ENCODE data around the gene GNAS-AS1. TPM values are rescaled to one million over a fixed set of nuclear protein-coding genes. Genes with fewer than 3 reads are reported as not detected.

GNAS-AS1 gene
- total and polyA plus RNA-seq, 2 donors (not counting 1 experiment from before 2014, with no cell fraction given) = 1.5 TPM; not detected in 1

GRCh38 chr20:58788896-58789544 lies 61.7 kb downstream of the GNAS-AS1 start:
- Histone ChIP-seq H3K4me3 (ENCODE audit: control extremely low read depth in 1 of 5, extremely low read depth in 1 of 5, insufficient read depth in 1 of 5, low read depth in 2 of 5, low read length in 4 of 5) (no peak overlapping the region), H2AFZ (ENCODE audit: insufficient read depth, low read depth, low read length, poor library complexity, severe bottlenecking) (no peak overlapping the region), H3K36me3 (replicated peaks in 1 of 2; ENCODE audit: control extremely low read depth in 1 of 2, control insufficient read depth in 1 of 2, extremely low read depth in 1 of 2, insufficient read depth in 2 of 2, low read length in 1 of 2) (no peaks in the 10 kb centered on the region), H3K79me2 (ENCODE audit: control insufficient read depth, insufficient read depth, low read length) (no peaks in the 10 kb centered on the region), H3K27ac (ENCODE audit: low read length in 2 of 2) (no peak overlapping the region), H3K4me1 (ENCODE audit: control insufficient read depth in 2 of 2, insufficient read depth in 2 of 2, low read length in 2 of 2) (no peaks in the 10 kb centered on the region), H3K9ac (ENCODE audit: low read length) (no peak overlapping the region), H3K27me3 (replicated peaks in 1 of 4; ENCODE audit: control extremely low read depth in 1 of 4, control insufficient read depth in 3 of 4, insufficient read depth in 4 of 4, low read length in 3 of 4) (peaks cover 0 to 8% (median 0%) of the 10 kb centered on the region in 4 experiments), H3K9me3 (ENCODE audit: control extremely low read depth in 1 of 3, control insufficient read depth in 2 of 3, insufficient read depth in 1 of 3, low read length in 2 of 3) (peaks cover 0 to 5% (median 0%) of the 10 kb centered on the region in 3 donors), H3K4me2 (replicated peaks; ENCODE audit: low read depth, low read length, poor library complexity, severe bottlenecking) (no peak overlapping the region), H4K20me1 (ENCODE audit: control insufficient read depth, insufficient read depth, low read length, poor library complexity, severe bottlenecking) (no peaks in the 10 kb centered on the region)
- Mint-ChIP-seq H3K27ac (no peak overlapping the region), H3K4me1 (no peaks in the 10 kb centered on the region), H3K27me3 (peaks cover 30% of the 10 kb centered on the region), H3K4me3 (no peak overlapping the region), H3K9me3 (ENCODE audit: insufficient read depth) (no peaks in the 10 kb centered on the region)
- POLR2A ChIA-PET = no interaction called here
- no peak for ATAC-seq (ENCODE audit: low read depth)
- intact Hi-C loops (cut with micrococcal nuclease) = no loop called here
- CTCF ChIA-PET = no interaction called here
- 76% methylated on average over 11 of the region's 15 CpGs for WGBS (ENCODE audit: insufficient coverage)
- TF ChIP-seq EZH2 (IDR thresholded peaks at IDR 0.05; ENCODE audit: borderline replicate concordance, insufficient read depth, low read depth, low read length, poor library complexity, severe bottlenecking) = no peak
- TF ChIP-seq CTCF (IDR thresholded peaks at IDR 0.05) = no peak
- no peak for DNase-seq

- Histone ChIP-seq H3K4me1 (ENCODE audit: control insufficient read depth in 2 of 2, insufficient read depth in 2 of 2, low read length in 2 of 2) (no peaks in the 10 kb centered on the region), H3K79me2 (ENCODE audit: control insufficient read depth, insufficient read depth, low read length) (no peaks in the 10 kb centered on the region), H3K9me3 (ENCODE audit: control extremely low read depth in 1 of 3, control insufficient read depth in 2 of 3, insufficient read depth in 1 of 3, low read length in 2 of 3) (peaks cover 0 to 4% (median 0%) of the 10 kb centered on the region in 3 donors), H3K4me3 (ENCODE audit: control extremely low read depth in 1 of 5, extremely low read depth in 1 of 5, insufficient read depth in 1 of 5, low read depth in 2 of 5, low read length in 4 of 5) (no peak overlapping the region), H3K36me3 (replicated peaks in 1 of 2; ENCODE audit: control extremely low read depth in 1 of 2, control insufficient read depth in 1 of 2, extremely low read depth in 1 of 2, insufficient read depth in 2 of 2, low read length in 1 of 2) (no peaks in the 10 kb centered on the region), H3K27ac (ENCODE audit: low read length in 2 of 2) (no peak overlapping the region), H3K4me2 (replicated peaks; ENCODE audit: low read depth, low read length, poor library complexity, severe bottlenecking) (no peak overlapping the region), H3K9ac (ENCODE audit: low read length) (no peak overlapping the region), H2AFZ (ENCODE audit: insufficient read depth, low read depth, low read length, poor library complexity, severe bottlenecking) (no peak overlapping the region), H4K20me1 (ENCODE audit: control insufficient read depth, insufficient read depth, low read length, poor library complexity, severe bottlenecking) (no peaks in the 10 kb centered on the region), H3K27me3 (replicated peaks in 1 of 4; ENCODE audit: control extremely low read depth in 1 of 4, control insufficient read depth in 3 of 4, insufficient read depth in 4 of 4, low read length in 3 of 4) (peaks cover 0 to 7% (median 2%) of the 10 kb centered on the region in 4 experiments)
- WGBS (ENCODE audit: insufficient coverage) = 85% methylated on average over 16 of the region's 25 CpGs
- TF ChIP-seq EZH2 (IDR thresholded peaks at IDR 0.05; ENCODE audit: borderline replicate concordance, insufficient read depth, low read depth, low read length, poor library complexity, severe bottlenecking) (no peak), CTCF (IDR thresholded peaks at IDR 0.05) (no peak)
- ATAC-seq (ENCODE audit: low read depth) = no peak
- no peaks in the 10 kb centered on the region for H3K4me1 Mint-ChIP-seq
- peaks cover 37% of the 10 kb centered on the region for H3K27me3 Mint-ChIP-seq
- POLR2A ChIA-PET = no interaction called here
- no peak overlapping the region for H3K27ac Mint-ChIP-seq
- H3K9me3 Mint-ChIP-seq (ENCODE audit: insufficient read depth) = no peaks in the 10 kb centered on the region
- H3K4me3 Mint-ChIP-seq = no peak overlapping the region
- intact Hi-C loops (cut with micrococcal nuclease) = no loop called here
- CTCF ChIA-PET = interaction anchor here (0.5 kb wide), 1 partner anchor 33 kb away, joined by 3 read pairs; no protein-coding TSS in a partner anchor
- no peak for DNase-seq
These were observed 63.3 kb downstream of the GNAS-AS1 start for GRCh38 chr20:58787211-58788005.

All from B cell (primary cell).